ENCODE results near the gene ATPAF1. TPM values are rescaled to one million over a fixed set of nuclear protein-coding genes. Genes with fewer than 3 reads are reported as not detected.
A peak's percentile ranks its signal among the peaks of the same experiment; 100 is the strongest.
"Not testable (repeated sequence)": the region's sequence is repeated elsewhere in the genome, so short reads cannot be mapped to it uniquely, and the experiment has no call there.

ATPAF1 gene, protein sequence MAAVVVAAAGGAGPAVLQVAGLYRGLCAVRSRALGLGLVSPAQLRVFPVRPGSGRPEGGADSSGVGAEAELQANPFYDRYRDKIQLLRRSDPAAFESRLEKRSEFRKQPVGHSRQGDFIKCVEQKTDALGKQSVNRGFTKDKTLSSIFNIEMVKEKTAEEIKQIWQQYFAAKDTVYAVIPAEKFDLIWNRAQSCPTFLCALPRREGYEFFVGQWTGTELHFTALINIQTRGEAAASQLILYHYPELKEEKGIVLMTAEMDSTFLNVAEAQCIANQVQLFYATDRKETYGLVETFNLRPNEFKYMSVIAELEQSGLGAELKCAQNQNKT
- 100 to 1,000 TPM in 1 of 3 donors, 10 to 100 TPM in 2; 87.4 to 108 (median 99.3) TPM for polyA plus RNA-seq (ENCODE audit: insufficient read length in 3 of 3)
- long read RNA-seq, donor 1, full-length matches to known transcripts, result 39 of 39 reads
- long read RNA-seq, donor 1, partial matches to known transcripts, result 0 of 39 reads
- long read RNA-seq, donor 1, other reads (novel, unspliced or antisense), result 0 of 39 reads
- long read RNA-seq, donor 2, full-length matches to known transcripts, result 51 of 73 reads
- long read RNA-seq, donor 2, partial matches to known transcripts, result 22 of 73 reads
- long read RNA-seq, donor 2, other reads (novel, unspliced or antisense), result 0 of 73 reads
- long read RNA-seq, donor 3, full-length matches to known transcripts, result 25 of 25 reads
- long read RNA-seq, donor 3, partial matches to known transcripts, result 0 of 25 reads
- long read RNA-seq, donor 3, other reads (novel, unspliced or antisense), result 0 of 25 reads
- long read RNA-seq, donor 4, full-length matches to known transcripts, result 29 of 29 reads
- long read RNA-seq, donor 4, partial matches to known transcripts, result 0 of 29 reads
- long read RNA-seq, donor 4, other reads (novel, unspliced or antisense), result 0 of 29 reads
- long read RNA-seq, donor 5, full-length matches to known transcripts, result 22 of 31 reads
- long read RNA-seq, donor 5, partial matches to known transcripts, result 9 of 31 reads
- long read RNA-seq, donor 5, other reads (novel, unspliced or antisense), result 0 of 31 reads
- long read RNA-seq, donor 6, full-length matches to known transcripts, result 43 of 43 reads
- long read RNA-seq, donor 6, partial matches to known transcripts, result 0 of 43 reads
- long read RNA-seq, donor 6, other reads (novel, unspliced or antisense), result 0 of 43 reads
- long read RNA-seq, donor 7, full-length matches to known transcripts, result 47 of 47 reads
- long read RNA-seq, donor 7, partial matches to known transcripts, result 0 of 47 reads
- long read RNA-seq, donor 7, other reads (novel, unspliced or antisense), result 0 of 47 reads
- long read RNA-seq, donor 8, full-length matches to known transcripts, result 14 of 14 reads
- long read RNA-seq, donor 8, partial matches to known transcripts, result 0 of 14 reads
- long read RNA-seq, donor 8, other reads (novel, unspliced or antisense), result 0 of 14 reads
- long read RNA-seq, donor 9, full-length matches to known transcripts, result 28 of 33 reads
- long read RNA-seq, donor 9, partial matches to known transcripts, result 5 of 33 reads
- long read RNA-seq, donor 9, other reads (novel, unspliced or antisense), result 0 of 33 reads
- long read RNA-seq, donor 10, full-length matches to known transcripts, result 24 of 24 reads
- long read RNA-seq, donor 10, partial matches to known transcripts, result 0 of 24 reads
- long read RNA-seq, donor 10, other reads (novel, unspliced or antisense), result 0 of 24 reads
- long read RNA-seq, donor 11, full-length matches to known transcripts, result 27 of 27 reads
- long read RNA-seq, donor 11, partial matches to known transcripts, result 0 of 27 reads
- long read RNA-seq, donor 11, other reads (novel, unspliced or antisense), result 0 of 27 reads
- long read RNA-seq, donor 12, full-length matches to known transcripts, result 40 of 61 reads
- long read RNA-seq, donor 12, partial matches to known transcripts, result 21 of 61 reads
- long read RNA-seq, donor 12, other reads (novel, unspliced or antisense), result 0 of 61 reads
- long read RNA-seq, donor 13, full-length matches to known transcripts, result 23 of 23 reads
- long read RNA-seq, donor 13, partial matches to known transcripts, result 0 of 23 reads
- long read RNA-seq, donor 13, other reads (novel, unspliced or antisense), result 0 of 23 reads
- long read RNA-seq, donor 14, result 0 reads
- long read RNA-seq, donor 15, full-length matches to known transcripts, result 46 of 46 reads
- long read RNA-seq, donor 15, partial matches to known transcripts, result 0 of 46 reads
- long read RNA-seq, donor 15, other reads (novel, unspliced or antisense), result 0 of 46 reads
- long read RNA-seq, donor 16, full-length matches to known transcripts, result 29 of 64 reads
- long read RNA-seq, donor 16, partial matches to known transcripts, result 35 of 64 reads
- long read RNA-seq, donor 16, other reads (novel, unspliced or antisense), result 0 of 64 reads

DNA sequence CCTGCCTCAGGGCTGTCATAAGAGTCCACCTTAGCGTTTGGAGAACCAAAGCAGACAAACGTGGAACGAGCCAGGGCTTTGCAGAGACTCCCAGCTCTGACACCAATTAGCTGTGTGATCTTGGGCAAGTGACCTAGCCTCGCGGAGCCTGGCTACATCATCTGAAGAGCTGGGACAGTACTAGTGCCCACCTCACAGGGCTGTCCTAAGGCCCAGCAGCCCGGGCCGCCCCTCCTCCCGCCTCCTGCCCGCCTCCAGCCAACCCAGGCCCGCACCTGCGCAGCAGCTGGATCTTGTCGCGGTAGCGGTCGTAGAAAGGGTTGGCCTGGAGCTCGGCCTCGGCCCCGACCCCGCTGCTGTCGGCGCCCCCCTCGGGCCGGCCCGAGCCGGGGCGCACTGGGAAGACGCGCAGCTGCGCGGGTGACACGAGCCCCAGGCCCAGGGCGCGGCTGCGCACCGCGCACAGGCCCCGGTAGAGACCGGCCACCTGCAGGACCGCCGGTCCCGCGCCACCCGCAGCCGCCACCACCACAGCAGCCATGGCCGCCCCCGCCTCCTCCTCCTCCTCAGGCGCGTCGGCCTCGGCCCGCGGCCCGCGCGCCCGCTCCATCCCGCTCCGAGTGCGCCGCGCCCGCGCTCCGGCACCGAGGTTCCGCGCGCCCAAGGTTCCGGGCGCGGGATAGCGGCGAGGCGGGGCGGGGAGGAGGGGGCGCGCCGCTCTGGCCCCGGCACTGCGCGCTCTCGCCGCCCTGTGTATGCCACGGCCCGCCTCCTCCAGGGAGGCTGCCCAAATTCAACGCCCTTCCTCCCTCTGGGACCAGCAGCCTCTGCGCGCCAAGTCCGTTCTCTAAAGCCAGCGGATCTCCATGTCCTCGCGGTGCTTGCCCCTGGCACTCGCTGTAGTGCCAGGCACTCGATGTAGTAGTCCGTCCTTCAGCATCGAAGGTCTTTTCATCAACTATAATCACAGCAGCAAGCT is at the start of gene ATPAF1:
Gene ATPAF1 (minus strand): TSS at position 583 of the 979 bp plus-strand sequence. CDS start 42 bp downstream, at position 541.
- DNase-seq, result peak; percentile 65

DNA sequence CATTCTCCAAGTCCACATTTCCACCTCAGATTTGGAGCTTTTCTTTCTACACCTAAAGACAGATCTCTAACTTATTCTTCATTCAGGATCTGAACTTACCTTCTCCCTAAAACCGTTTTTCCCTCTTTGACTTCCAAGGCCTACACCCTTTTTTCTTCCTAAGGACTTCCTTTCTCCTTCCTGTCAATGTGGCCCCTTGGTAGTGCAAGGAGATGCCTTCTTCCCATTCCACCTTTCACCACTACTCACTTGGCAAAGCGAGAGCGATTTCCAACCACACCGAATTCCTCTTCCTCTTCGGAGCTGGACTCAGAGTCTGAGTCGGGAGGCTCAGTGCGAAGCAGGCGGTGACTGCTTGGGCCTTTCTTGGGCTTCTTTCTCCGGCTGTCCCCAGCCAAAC is 49.5 kb upstream of the ATPAF1 start:
- DNase-seq, result no peak

DNA sequence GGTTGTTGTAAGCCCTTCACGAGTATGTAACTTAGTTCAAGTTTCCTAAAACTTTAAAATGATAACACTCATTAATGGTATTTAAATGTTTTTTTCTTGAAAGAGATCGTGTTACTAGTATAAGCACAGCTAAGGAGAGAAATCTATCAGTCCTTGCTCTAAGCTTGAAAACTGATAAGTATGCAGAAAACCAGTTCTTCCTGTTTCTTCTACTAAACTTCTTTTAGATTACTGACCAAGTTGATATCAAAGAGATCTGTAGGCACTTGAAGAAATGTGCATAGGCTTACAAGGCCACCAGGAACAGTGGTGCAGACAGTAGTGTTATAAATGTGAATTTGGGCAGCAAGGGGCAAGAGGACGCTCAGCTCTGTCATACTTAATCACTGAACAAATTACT is 46.8 kb upstream of the ATPAF1 start:
- DNase-seq, result no peak

DNA sequence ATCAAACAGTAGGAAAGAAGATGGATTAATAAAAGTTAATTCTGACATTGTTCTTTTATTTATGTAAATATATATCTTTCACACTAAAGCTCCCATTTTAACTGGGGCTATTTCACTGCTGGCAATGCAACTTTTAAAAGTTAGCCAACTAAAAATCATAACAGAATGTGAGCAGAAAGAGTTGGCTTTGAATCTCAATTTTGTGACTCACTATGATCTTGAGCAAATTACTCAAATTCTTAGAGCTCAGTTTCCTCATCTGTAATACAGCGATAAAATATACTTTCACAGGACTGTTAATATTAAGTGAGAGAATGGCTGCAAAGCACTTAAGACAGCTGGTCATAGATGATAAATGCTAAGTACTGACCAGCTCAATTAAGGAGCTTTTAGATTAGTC is 40.0 kb upstream of the ATPAF1 start:
- no peak for DNase-seq

DNA sequence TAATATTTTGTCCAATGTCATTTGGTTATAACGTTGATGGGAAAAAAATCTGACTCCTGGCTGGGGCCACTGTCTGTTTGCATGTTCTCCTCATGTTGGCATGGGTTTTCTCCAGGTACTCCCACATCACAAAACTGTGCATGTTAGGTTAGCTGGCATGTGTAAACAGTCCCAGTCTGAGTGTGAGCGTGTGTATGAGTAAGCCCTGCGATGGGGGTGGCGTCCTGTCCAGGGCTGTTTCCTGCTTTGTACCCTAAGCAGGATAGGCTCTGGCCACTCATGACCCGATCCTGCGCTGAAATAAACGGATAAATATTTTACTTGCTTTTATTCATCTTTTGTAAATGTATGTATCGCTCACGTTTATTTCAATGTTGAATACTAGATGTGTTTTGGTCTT is 37.2 kb upstream of the ATPAF1 start:
- no peak for DNase-seq

DNA sequence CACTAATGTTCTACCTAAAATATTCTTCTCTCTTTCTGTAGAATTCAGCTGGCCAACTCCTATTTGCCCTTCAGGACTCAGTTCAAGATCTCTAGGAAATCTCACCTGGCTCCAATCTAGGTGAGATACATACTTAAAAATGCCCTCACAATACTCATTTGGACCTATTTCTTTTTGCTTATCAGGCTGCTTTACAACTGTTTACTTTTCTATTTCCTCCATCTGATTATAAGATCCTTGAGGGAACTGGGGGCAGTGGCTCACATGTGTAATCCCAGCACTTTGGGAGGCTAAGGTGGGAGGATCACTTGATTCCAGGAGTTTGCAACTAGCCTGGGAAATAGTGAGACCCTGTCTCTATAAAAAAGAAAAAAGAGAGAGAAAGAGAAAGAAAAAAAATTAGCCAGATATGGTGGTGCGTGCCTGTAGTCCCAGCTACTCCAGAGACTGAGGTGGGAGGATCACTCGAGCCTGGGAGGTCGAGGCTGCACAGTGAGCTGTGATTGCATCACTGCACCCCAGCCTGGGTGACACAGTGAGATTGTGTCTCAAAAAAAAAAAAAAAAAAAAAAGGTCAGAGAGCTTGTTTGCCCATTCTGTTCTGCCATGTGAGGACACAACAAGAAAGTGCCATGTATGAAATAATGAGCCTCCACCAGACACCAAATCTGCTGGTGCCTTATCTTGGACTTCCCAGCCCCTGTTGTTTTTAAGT is 35.9 kb upstream of the ATPAF1 start:
- no peak for DNase-seq

DNA sequence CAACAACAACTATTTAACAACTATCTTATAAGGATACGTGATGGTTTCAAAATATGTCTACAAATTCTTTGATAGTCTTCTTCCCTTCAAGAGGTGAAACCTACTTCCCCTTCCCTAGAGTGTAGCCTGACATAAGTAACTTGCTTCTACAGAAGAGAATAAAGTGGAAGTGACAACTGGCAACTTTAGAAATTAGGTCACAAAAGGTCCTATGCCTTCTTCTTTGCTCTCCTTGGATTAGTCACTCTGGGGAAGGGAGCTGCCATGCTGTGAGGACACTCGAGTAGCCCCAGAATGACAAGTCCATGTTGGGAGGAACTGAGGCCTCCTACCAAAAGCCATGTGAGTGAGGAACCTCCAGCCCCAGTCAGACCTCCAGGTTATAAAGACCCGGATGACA is 31.5 kb upstream of the ATPAF1 start:
- no peak for DNase-seq

DNA sequence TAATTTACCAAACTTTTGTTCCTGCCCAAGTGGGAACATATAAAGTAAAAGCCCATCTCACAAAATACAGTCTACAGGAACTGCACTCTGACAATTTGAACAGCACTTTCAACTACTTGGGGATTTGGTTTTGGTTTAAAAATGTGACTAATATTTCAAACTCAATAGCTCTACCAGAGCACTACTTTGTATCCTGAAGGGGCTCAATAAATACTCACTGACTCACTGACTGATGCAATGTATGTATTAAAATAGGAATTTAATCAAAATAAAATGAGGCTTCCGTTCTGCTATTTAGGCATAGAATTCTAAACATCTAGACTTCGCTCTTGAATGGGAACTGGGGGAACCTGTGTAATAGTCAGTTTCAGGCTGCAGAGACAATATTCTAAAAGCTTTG is 28.9 kb upstream of the ATPAF1 start:
- DNase-seq, result no peak

DNA sequence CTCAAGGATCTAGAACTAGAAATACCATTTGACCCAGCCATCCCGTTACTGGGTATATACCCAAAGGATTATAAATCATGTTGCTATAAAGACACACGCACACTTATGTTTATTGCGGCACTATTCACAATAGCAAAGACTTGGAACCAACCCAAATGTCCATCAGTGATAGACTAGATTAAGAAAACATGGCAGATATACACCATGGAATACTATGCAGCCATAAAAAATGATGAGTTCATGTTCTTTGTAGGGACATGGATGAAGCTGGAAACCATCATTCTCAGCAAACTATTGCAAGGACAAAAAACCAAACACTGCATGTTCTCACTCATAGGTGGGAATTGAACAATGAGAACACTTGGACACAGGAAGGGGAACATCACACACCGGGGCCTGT is 26.5 kb upstream of the ATPAF1 start:
- DNase-seq, result not testable (repeated sequence)

DNA sequence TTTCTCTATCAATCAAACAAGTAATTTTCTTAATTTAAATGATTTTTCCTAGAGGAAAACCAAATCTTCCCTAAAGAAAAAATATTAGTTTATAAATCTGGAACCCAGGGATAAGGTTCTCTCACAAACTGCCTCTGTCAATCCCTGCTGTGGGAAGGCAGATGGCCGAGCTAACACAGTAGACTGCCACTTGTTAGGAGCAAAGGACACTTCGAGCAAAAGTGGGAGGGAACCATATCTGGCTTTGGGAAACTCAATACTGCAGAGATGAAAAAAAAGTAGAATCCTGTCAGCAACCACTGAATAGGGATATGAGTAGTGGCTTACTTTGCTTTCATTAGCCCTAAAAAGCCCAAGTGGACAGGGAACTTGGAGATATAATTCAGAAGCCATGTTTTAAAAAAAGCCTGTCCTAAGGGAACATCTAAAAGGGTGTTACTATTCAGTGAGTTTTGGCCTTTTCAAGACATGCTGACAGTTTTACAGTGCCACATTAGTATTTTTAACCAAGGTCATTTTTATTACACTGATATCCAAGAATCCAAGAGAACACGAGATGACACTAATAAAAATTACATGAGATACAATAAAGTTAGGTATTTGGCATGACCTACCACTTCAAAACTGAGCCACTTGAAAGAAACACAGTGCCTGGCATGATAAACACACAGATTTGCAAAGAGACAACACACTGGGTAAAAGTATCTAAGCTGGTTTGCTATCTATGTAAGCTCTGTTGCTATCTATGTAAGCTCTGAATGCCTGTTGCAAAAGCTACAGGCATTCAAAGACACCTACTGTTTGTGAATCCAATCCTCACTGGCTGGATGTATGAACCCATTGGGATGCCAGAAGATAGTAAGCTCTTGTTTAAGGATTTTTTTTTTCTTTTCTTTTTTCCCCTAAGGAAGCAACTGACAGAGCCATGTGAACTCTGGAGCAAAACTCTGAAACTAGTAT is 24.9 kb upstream of the ATPAF1 start:
- no peak for DNase-seq

DNA sequence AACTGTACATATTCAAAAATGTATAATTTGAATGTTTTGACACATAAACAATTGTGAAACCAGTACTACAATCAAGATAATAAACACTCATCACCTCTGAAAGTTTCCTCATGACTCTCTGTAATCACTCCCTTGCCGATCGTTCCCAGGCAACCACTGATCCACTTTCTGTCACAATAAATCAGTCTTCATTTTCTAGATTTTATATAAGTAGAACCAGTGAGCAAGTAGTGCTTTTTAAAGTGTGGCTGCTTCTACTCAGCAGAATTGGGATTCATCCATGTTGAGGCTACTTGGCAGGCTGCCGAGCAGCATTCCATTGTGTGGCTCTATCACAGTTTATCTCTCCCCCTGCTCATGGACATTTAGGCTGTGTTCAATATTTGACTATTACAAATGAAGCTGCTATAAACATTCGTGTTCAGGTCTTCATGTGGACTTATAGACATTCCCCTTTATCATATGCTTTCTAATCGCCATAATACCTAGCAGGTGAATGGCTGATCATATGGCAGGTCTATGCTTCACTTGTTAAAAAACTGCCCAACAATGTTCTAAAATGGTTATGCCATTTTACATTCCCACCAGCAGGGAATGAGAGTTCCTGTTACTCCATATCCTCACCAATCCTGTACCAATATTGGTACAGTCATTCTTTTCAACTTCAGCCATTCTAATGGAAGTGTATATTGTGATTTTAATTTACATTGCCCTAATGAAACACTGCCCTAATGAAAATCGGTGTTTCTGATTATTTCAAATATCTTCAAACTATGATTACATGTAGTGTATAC is 24.0 kb upstream of the ATPAF1 start:
- DNase-seq, result no peak

DNA sequence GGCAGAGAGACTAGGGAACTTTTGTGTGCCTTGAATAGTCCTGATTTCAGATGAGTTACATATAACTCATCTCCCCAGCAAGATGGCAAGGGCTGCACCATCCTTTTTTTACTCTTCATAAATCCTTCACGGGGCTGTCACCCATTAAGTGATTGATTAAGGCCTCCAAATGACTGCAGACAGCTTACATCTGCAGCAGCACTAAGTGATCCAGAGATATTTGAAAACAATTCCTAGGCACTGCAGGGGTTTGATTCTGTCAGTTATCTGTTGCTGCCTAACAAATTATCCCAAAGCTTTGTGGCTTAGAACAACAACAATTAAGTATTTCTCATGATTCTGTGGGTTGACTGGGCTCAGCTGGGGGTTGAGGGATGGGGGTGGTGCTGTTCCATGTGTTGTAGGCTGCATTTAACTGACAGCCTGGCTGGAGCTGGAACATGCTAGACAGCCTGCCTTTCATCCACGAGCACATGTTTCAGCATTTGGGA is 22.8 kb upstream of the ATPAF1 start:
- DNase-seq, result no peak

DNA sequence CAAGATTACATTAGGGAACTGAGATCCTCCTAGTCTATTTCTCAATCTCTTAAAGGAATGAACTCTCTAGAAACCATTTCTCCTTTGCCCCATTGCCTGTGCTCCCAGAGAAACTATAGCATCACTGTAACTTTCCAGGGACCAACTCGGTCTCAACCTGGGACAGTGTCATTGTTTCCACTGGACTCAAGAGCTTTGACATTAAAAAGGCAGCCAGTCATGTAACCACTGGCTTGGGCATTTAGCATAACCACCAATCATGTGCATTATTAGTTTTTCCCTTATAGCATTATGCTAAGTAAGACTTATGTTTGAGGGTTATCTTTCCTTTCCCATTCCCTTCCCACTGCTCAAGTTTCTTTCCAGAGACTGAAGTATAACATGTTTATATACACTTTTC is 21.7 kb upstream of the ATPAF1 start:
- no peak for DNase-seq

DNA sequence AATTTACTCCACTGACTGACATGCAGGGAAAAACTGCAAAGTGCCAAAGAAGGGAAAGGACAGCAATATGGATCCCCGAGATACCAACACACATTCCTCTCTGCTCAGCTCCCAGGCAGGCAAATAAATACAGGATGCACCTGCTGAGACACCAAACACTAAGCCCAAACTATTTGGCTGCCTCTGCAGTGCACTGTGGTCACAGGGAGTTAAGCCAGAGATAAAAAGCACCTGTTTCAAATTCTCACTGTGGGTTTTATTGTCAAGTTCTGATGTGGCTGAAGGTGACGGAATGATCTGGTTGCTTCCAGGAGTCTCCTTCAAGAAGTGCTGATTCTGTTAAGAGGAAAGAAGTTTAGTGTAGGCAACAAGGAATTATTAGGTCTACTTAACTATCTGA is 21.2 kb upstream of the ATPAF1 start:
- DNase-seq, result no peak

DNA sequence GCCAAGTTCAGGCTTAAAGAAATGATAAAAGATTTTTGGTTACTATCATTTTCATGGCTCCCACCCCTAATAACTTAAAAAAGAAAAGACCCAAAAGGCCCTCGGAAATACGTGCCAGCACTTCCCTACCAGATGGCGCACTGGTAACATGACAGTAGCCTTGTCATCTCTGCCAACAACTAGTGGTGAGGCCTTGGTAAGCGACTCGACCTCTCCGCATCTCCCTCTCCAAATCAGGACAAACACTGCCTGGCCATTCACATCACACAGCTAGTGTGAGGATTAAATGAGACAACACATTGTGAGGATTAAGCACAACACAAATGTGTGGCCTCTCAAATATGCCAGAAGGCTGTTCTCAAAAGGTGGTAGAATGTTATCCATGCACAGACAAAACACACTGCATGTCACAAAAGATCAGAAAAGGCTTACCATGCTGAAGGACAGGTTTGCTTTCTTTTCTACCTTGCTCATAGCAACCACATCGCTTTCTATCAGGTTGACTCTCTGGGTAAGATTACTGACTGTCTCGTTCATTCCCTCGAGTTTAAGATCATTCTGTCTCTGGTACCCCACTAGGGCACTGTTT is 19.9 kb upstream of the ATPAF1 start:
- DNase-seq, result no peak
